IgD-negative memory B cell (primary cell): ENCODE measurements around the gene DLGAP3. TPM values are rescaled to one million over a fixed set of nuclear protein-coding genes. Genes with fewer than 3 reads are reported as not detected.
"Not testable (repeated sequence)": the region's sequence is repeated elsewhere in the genome, so short reads cannot be mapped to it uniquely, and the experiment has no call there.

ENCODE experiments used
- H3K27ac Mint-ChIP-seq, 3 donors: one replicate each; pipeline ENCODE4 v1.8.0; 2020 to 2022; ENCODE audit warnings: mild to moderate bottlenecking in 3 of 3, mixed read lengths in 3 of 3, moderate library complexity in 1 of 3
- H3K27me3 Mint-ChIP-seq: one replicate; pipeline ENCODE4 v1.8.0; 2021; ENCODE audit warnings: mixed read lengths
- H3K36me3 Mint-ChIP-seq: one replicate; pipeline ENCODE4 v1.8.0; 2020; ENCODE audit warnings: mild to moderate bottlenecking, mixed read lengths
- H3K4me1 Mint-ChIP-seq, 3 donors: one replicate each; pipeline ENCODE4 v1.8.0; 2020 to 2022; ENCODE audit warnings: mixed read lengths in 3 of 3, mild to moderate bottlenecking in 1 of 3
- H3K4me3 Mint-ChIP-seq, 4 donors: one replicate each; pipeline ENCODE4 v1.8.0; 2020 to 2022; ENCODE audit warnings: mild to moderate bottlenecking in 4 of 4, mixed read lengths in 4 of 4, moderate library complexity in 3 of 4
- H3K9me3 Mint-ChIP-seq, 3 donors: one replicate each; pipeline ENCODE4 v1.8.0; 2020 to 2021; ENCODE audit warnings: mixed read lengths in 3 of 3, mild to moderate bottlenecking in 1 of 3
- polyA plus RNA-seq: library from polyadenylated mRNA; unstranded; fragments of 300-500 nt; fragmentation: Illumina TruSeq; gene quantifications from one replicate; pipeline ENCODE4 v1.2.3, GENCODE V29; 2021

The DLGAP3 gene
- polyA plus RNA-seq, result 0.33 TPM

GRCh38 chr1:34929497-34929852, at the start of gene DLGAP3:
Gene DLGAP3, minus strand, starts transcription at chr1:34929650. Its CDS starts 24,267 bp downstream, at chr1:34905383.
- H3K4me1 Mint-ChIP-seq, result peaks cover 0 to 8% (median 4%) of the 10 kb centered on the region in 3 donors
- peak within 1 kb of the TSS; percentile 18 to 98 (median 91) for H3K4me3 Mint-ChIP-seq
- H3K36me3 Mint-ChIP-seq, result peaks cover under 1% of the 10 kb centered on the region
- no peaks in the 10 kb centered on the region for H3K9me3 Mint-ChIP-seq
- peaks cover 31% of the 10 kb centered on the region for H3K27me3 Mint-ChIP-seq
- H3K27ac Mint-ChIP-seq, result peak within 1 kb of the TSS in 2 of 3 donors; percentile 6 to 59

GRCh38 chr1:34978921-34979320, 49.5 kb upstream of the DLGAP3 start:
- no peak overlapping the region for H3K4me3 Mint-ChIP-seq
- H3K9me3 Mint-ChIP-seq, result no peaks in the 10 kb centered on the region
- peak overlapping the region in 1 of 3 donors; percentile 84 for H3K27ac Mint-ChIP-seq
- H3K36me3 Mint-ChIP-seq, result peaks cover 6% of the 10 kb centered on the region
- H3K27me3 Mint-ChIP-seq, result no peaks in the 10 kb centered on the region
- H3K4me1 Mint-ChIP-seq, result peaks cover 20 to 25% (median 24%) of the 10 kb centered on the region in 3 donors

GRCh38 chr1:34977858-34978257, 48.4 kb upstream of the DLGAP3 start:
- Mint-ChIP-seq H3K27ac (no peak overlapping the region), H3K4me1 (peaks cover 12 to 17% (median 15%) of the 10 kb centered on the region in 3 donors), H3K4me3 (no peak overlapping the region), H3K36me3 (peaks cover 6% of the 10 kb centered on the region), H3K27me3 (no peaks in the 10 kb centered on the region), H3K9me3 (no peaks in the 10 kb centered on the region)

- peaks cover 6% of the 10 kb centered on the region for H3K36me3 Mint-ChIP-seq
- H3K4me1 Mint-ChIP-seq, result peaks cover 11 to 14% (median 13%) of the 10 kb centered on the region in 3 donors
- H3K27me3 Mint-ChIP-seq, result no peaks in the 10 kb centered on the region
- H3K27ac Mint-ChIP-seq, result no peak overlapping the region
- H3K4me3 Mint-ChIP-seq, result no peak overlapping the region
- H3K9me3 Mint-ChIP-seq, result no peaks in the 10 kb centered on the region
Measured at GRCh38 chr1:34977210-34977471, 47.7 kb upstream of the DLGAP3 start.

- Mint-ChIP-seq H3K4me1 (peaks cover 11 to 14% (median 13%) of the 10 kb centered on the region in 3 donors), H3K27ac (no peak overlapping the region), H3K27me3 (no peaks in the 10 kb centered on the region), H3K36me3 (peaks cover 6% of the 10 kb centered on the region), H3K4me3 (no peak overlapping the region), H3K9me3 (peaks cover 0 to 2% (median 0%) of the 10 kb centered on the region in 3 donors)
Measured at GRCh38 chr1:34976384-34977209, 47.1 kb upstream of the DLGAP3 start.

GRCh38 chr1:34975771-34976170, 46.3 kb upstream of the DLGAP3 start:
- Mint-ChIP-seq H3K27ac (no peak overlapping the region), H3K9me3 (peaks cover 0 to 2% (median 0%) of the 10 kb centered on the region in 3 donors), H3K4me3 (no peak overlapping the region)

GRCh38 chr1:34975338-34975737, 45.9 kb upstream of the DLGAP3 start:
- Mint-ChIP-seq H3K27ac (no peak overlapping the region), H3K4me3 (no peak overlapping the region), H3K9me3 (peaks cover 0 to 2% (median 0%) of the 10 kb centered on the region in 3 donors)

More at GRCh38 chr1:34975771-34976170, 46.3 kb upstream of the DLGAP3 start:
- H3K36me3 Mint-ChIP-seq, result peaks cover 4% of the 10 kb centered on the region
- H3K4me1 Mint-ChIP-seq, result peaks cover 5 to 11% (median 11%) of the 10 kb centered on the region in 3 donors
- no peaks in the 10 kb centered on the region for H3K27me3 Mint-ChIP-seq

GRCh38 chr1:34974626-34975025, 45.2 kb upstream of the DLGAP3 start:
- Mint-ChIP-seq H3K36me3 (peaks cover 4% of the 10 kb centered on the region), H3K4me3 (no peak overlapping the region), H3K4me1 (peaks cover 0 to 6% (median 5%) of the 10 kb centered on the region in 3 donors), H3K27ac (no peak overlapping the region), H3K27me3 (no peaks in the 10 kb centered on the region), H3K9me3 (peaks cover 0 to 2% (median 0%) of the 10 kb centered on the region in 3 donors)

More at GRCh38 chr1:34975338-34975737, 45.9 kb upstream of the DLGAP3 start:
- Mint-ChIP-seq H3K4me1 (peaks cover 1 to 7% (median 6%) of the 10 kb centered on the region in 3 donors), H3K36me3 (peaks cover 4% of the 10 kb centered on the region), H3K27me3 (no peaks in the 10 kb centered on the region)

GRCh38 chr1:34973326-34973725, 43.9 kb upstream of the DLGAP3 start:
- Mint-ChIP-seq H3K27ac (no peak overlapping the region), H3K9me3 (peaks cover 0 to 2% (median 0%) of the 10 kb centered on the region in 3 donors), H3K4me3 (no peak overlapping the region), H3K4me1 (peaks cover 0 to 6% (median 3%) of the 10 kb centered on the region in 3 donors), H3K27me3 (no peaks in the 10 kb centered on the region), H3K36me3 (no peaks in the 10 kb centered on the region)

- no peak overlapping the region for H3K4me3 Mint-ChIP-seq
- no peaks in the 10 kb centered on the region for H3K27me3 Mint-ChIP-seq
- peaks cover 0 to 3% (median 0%) of the 10 kb centered on the region in 3 donors for H3K4me1 Mint-ChIP-seq
- H3K27ac Mint-ChIP-seq, result peak overlapping the region in 1 of 3 donors; percentile 6
- H3K36me3 Mint-ChIP-seq, result no peaks in the 10 kb centered on the region
- H3K9me3 Mint-ChIP-seq, result peaks cover 0 to 2% (median 0%) of the 10 kb centered on the region in 3 donors
Measured at GRCh38 chr1:34970829-34971228, 41.4 kb upstream of the DLGAP3 start.

GRCh38 chr1:34970220-34970735, 40.8 kb upstream of the DLGAP3 start:
- no peaks in the 10 kb centered on the region for H3K27me3 Mint-ChIP-seq
- H3K4me3 Mint-ChIP-seq, result no peak overlapping the region
- H3K4me1 Mint-ChIP-seq, result peaks cover 0 to 1% (median 0%) of the 10 kb centered on the region in 3 donors
- no peak overlapping the region for H3K27ac Mint-ChIP-seq
- H3K36me3 Mint-ChIP-seq, result no peaks in the 10 kb centered on the region
- H3K9me3 Mint-ChIP-seq, result peaks cover 0 to 2% (median 0%) of the 10 kb centered on the region in 3 donors

- H3K4me1 Mint-ChIP-seq, H3K9me3 Mint-ChIP-seq, H3K27me3 Mint-ChIP-seq, H3K4me3 Mint-ChIP-seq, H3K36me3 Mint-ChIP-seq, H3K27ac Mint-ChIP-seq: not testable (repeated sequence)
Measured at GRCh38 chr1:34968297-34968696, 38.8 kb upstream of the DLGAP3 start.

- not testable (repeated sequence) for H3K36me3 Mint-ChIP-seq, H3K27me3 Mint-ChIP-seq, H3K27ac Mint-ChIP-seq, H3K9me3 Mint-ChIP-seq, H3K4me1 Mint-ChIP-seq, H3K4me3 Mint-ChIP-seq
Measured at GRCh38 chr1:34967672-34968071, 38.2 kb upstream of the DLGAP3 start.

- no peaks in the 10 kb centered on the region for H3K9me3 Mint-ChIP-seq
- peaks cover 0 to 1% (median 0%) of the 10 kb centered on the region in 3 donors for H3K4me1 Mint-ChIP-seq
- H3K36me3 Mint-ChIP-seq, result no peaks in the 10 kb centered on the region
- H3K4me3 Mint-ChIP-seq, result no peak overlapping the region
- no peak overlapping the region for H3K27ac Mint-ChIP-seq
- no peaks in the 10 kb centered on the region for H3K27me3 Mint-ChIP-seq
Measured at GRCh38 chr1:34965597-34965996, 36.1 kb upstream of the DLGAP3 start.

GRCh38 chr1:34950428-34950827, 21.0 kb upstream of the DLGAP3 start:
- H3K9me3 Mint-ChIP-seq, result peaks cover 2 to 4% (median 3%) of the 10 kb centered on the region in 3 donors
- no peak overlapping the region for H3K27ac Mint-ChIP-seq
- peaks cover 15% of the 10 kb centered on the region for H3K36me3 Mint-ChIP-seq

GRCh38 chr1:34948739-34949138, 19.3 kb upstream of the DLGAP3 start:
- not testable (repeated sequence) for H3K9me3 Mint-ChIP-seq, H3K4me1 Mint-ChIP-seq, H3K27ac Mint-ChIP-seq, H3K4me3 Mint-ChIP-seq
- Mint-ChIP-seq H3K36me3 (peaks cover 15% of the 10 kb centered on the region), H3K27me3 (peaks cover 17% of the 10 kb centered on the region)

More at GRCh38 chr1:34950428-34950827, 21.0 kb upstream of the DLGAP3 start:
- Mint-ChIP-seq H3K4me3 (no peak overlapping the region), H3K4me1 (no peaks in the 10 kb centered on the region), H3K27me3 (peaks cover 17% of the 10 kb centered on the region)
